SIG-M5 treated with dmso at 0.1 percent for 504 hours (cell line): ENCODE data around the gene UNC45A.
"Not testable (repeated sequence)": the region's sequence is repeated elsewhere in the genome, so short reads cannot be mapped to it uniquely, and the experiment has no call there.

ENCODE experiments used
- DNase-seq: peaks from one replicate; lab custom pipeline; 2025; ENCODE audit not compliant: unreplicated experiment; lab: John Stamatoyannopoulos, UW

UNC45A gene

DNA sequence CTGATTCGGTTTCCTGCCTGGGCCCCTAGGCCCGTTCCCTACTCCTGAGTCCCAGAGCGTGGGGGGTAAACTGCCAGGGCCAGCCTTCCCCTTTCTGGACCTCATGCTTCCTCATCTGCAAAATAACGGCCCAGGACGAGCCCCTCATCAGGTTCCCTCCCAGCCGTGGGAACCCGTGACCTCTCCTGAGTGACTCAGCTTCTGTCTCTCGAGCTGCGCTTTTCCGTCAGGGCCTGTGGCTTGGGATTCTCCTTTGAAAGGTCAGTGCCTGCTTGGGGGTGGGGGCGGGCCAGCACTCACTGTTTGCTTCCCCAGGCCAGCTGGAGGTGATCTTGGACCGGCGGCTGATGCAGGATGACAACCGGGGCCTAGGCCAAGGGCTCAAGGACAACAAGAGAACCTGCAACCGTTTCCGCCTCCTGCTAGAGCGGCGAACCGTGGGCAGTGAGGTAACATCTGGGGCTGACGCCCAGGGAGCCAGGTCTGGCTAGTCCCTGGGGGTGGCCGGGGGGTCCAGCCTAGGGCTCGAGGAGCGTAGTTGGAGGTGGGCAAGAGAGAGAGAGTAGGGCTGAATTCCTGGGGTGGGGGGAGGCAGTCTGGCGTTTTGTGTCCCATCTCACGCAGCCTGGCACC is 19.2 kb upstream of the UNC45A start:
- DNase-seq = peak; percentile 75

DNA sequence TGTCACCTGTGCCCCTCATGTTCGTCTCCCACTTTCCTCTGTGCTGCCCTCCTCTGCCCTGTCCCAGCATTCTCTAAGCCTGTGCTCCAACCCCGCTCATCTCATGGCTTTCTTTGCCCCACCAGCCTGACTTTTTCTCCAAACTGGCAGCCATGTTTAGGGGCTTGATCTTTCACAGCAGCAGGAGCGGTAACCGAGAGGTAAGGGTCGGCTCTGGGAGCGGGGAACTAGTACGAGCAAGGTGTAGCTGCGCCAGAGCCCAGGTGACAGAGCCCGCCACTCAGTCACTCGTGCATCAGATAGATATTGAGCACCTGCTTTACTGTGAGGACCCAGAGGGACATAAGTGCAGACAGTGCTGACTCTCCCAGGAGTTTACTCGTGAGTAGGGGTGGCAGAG is 18.6 kb upstream of the UNC45A start:
- DNase-seq = no peak

DNA sequence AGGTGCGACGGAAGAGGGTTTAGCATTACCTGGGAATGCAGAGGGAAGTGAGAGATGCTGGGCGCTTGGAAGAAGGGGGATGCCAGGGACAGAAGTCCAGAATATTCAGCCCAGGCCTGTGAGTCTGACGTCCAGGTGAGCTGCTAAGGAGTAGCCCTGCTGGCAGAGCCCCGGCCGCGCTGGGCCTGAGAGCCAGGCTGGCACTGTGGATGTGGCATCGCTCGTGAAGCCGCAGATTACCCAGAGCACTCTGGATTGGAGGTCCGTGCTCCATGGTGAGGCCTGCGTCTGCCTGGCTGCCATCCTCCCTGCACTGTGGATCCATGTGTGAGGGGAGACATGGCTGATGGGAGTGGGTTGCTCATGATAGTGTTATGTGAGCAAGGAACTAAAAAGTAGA is 17.5 kb upstream of the UNC45A start:
- DNase-seq = no peak

DNA sequence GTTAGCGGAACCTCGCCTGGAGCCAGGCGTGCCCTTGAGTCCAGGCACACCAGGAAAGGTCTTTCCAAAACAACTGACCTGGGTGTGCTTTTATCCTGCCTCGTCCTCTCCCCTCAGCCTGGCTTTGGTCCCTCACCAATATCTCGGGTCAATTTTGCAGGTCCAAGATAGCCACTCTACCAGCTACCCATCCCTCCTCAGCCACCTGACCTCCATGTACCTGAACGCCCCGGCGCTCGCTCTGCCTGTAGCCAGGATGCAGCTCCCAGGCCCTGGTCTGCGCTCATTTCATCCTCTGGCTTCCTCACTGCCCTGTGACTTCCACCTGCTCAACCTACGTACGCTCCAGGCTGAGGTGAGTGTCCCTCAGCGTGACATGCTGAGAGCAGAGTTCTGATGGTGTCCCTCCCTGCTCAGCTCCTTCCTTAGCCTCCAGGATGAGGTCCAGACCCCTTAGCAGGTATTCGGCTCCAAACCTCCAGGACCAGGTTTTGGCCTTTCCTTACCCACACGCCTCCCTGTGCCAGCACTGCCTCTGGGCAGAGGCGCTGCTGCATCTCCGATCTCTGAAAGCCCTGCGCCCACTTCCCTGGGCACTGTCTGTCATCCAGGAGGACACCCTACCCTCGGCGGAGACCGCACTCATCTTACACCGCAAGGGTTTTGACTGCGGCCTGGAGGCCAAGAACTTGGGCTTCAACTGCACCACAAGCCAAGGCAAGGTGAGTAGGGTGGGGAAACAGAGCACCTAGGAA is 16.9 kb upstream of the UNC45A start:
- no peak for DNase-seq

DNA sequence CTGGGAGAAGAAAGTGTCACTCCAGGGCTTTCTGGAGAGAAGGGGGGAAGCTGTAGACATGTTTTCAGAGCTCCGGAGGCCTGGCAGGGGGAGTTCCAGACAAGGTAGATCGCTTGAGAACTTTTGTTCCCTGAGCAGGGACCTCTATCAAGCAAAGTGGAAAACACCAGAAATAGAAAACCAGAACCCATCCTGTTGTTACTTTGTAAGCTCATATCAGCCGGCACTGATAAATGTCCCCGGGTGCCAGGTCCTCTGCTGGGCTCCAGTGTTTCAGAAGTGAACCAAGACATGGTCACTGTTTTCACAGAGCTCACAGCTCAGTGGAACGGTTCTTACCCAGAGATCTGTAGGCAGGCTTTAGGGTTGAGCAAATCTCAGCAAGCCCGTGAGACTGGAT is 16.2 kb upstream of the UNC45A start:
- DNase-seq = no peak

DNA sequence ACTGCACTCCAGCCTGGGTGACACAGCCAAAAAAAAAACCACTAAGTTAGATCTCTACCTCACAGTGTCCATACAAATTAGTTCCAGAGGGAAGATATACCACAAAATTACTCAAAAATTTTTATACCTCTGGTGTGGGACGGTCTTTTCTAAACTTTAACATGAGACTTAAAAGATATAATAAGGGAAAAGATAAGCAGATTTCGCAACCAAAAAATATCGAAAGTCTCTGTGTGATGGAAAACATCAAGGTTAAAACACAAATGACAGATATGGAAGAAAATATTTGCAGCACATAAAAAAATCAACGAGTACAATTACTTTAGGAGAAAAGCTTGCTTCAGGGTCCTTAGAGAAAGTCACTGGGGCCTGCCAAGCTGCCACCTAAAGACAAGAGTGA is 13.2 kb upstream of the UNC45A start:
- DNase-seq = no peak

DNA sequence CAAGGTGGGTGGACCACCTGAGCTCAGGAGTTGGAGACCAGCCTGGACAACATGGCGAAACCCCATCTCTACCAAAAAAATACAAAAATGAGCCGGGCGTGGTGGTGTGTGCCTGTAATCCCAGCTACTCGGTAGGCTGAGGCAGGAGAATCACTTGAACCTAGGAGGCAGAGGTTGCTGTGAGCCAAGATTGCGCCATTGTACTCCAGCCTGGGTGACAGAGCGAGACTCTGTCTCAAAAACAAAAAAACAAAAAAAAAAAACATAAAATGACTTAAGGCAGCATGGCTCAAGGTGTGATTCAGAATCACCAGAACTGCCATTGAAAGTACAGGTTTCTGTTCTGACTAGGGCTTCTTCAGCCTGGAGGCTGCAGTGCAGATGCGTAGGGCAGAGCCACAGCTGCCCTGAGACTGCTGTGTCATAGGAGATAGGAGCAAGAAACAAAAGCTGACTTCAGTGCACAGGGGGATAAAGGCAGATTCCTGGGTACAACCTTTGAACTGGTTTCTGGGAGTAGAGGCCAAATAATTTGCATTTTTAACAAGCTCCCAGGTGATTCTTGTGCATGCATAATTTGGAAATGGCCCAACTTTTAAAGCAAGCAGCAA is 12.3 kb upstream of the UNC45A start:
- not testable (repeated sequence) for DNase-seq

DNA sequence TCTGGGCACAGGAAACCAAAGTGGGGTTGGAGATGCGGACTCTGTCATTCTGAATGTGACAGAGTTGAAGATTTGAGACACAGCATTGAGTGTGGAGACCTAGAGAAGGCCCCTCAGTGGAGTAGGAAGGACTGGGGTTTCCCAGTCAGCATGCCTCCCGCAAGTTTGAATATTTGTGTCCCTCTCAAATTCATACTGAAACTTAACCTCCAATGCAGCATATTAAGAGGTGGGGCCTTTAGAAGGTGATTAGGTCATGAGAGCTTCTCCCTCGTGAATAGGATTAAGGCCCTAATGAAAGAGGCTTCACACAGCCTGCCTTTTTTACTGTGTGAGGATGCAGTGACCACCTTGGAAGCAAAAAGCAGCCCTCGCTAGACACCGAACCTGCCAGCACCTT is 10.7 kb upstream of the UNC45A start:
- DNase-seq = no peak

DNA sequence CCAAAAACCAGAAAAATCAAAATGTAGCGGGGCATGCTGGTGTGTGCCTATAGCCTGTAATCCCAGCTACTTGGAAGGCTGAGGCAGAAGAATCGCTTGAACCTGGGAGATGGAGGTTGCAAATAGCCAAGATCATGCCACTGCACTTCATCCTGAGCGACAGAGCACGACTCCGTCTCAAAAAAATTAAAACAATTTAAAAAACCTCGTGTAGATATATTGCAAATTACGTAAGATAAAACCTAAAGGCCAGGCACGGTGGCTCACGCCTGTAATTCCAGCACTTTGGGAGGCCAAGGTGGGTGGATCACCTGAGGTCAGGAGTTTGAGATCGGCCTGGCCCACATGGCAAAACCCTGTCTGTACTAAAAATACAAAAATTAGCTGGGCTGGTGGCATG is 8.3 kb upstream of the UNC45A start:
- DNase-seq = not testable (repeated sequence)

DNA sequence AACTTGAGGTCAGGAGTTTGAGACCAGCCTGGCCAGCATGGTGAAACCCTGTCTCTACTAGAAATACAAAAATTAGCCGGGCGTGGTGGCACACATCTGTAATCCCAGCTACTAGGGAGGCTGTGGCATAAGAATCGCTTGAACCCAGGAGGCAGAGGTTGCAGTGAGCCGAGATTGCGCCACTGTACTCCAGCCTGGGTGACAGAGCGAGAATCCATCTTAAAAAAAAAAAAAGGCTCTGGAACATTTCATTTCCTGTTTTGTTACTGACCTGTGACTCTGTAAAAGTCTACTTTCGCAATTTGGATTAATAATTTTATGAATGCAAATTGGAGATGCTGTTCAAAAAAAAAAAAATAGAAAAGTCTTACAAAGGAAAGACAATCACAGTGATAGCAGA is 7.0 kb upstream of the UNC45A start:
- peak; percentile 22 for DNase-seq

DNA sequence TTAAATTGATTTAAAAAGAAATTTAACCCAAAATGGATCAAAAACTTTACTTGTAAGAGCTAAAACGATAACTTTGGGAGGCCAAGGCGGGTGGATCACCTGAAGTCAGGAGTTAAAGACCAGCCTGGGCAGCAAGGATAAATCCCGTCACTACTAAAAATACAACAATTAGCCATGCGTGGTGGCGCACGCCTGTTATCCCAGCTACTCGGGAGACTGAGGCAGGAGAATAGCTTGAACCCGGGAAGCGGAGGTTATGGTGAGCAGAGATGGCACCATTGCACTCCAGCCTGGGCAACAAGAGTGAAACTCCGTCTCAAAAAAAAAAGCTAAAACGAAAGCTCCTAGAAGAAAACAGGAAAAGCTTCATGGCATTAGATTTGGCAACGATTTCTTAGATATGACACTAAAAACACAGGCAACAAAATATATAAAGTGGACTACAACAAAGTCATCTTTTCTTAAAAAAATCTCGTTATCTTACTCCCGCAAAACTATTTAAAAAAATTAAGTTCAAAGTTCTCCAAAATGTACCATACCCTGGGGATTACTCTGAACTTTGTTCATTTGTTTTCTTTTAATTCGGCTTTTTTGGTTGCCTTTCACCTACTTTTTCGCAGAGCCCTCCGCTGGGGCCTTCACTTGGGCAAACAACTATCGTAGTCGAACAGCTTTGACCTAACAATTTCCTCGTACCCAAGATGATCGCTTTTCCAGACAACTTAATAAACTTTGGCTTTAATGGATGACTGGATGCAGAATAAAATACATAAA is 5.7 kb upstream of the UNC45A start:
- DNase-seq = no peak

DNA sequence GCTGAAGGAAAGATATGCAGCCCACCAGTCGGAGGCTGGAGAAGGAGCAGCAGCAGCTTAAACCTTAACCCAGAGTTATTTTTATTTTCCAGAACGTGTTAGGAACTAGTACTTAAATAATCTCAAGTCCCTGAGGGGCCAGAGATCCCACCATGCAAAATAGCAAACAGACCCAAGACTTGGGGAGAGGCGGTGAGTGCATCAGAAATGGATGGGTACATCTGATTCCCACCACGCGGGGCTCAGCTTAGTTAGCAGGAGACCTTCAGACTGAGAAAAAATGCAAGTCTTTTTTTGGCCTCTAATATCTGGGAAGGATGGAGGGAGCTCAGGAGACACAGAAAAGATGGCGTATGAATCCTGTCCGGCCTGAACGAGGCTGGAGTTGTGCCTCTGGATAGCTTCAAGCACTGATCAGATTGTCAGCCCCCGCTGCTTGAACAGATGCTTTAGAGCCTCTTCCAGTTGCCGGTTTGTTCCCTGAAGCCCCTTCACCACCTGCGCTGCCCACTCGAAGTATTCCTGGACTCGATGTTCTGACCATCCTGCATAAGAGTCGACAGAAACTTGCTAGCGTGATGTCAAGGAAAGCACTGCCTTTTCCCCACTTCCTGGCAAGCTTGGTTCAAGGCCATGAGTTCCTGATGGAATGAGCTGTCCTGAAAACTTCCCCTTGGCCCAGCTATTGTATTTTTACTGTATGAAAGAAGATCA is 4.1 kb upstream of the UNC45A start:
- no peak for DNase-seq

DNA sequence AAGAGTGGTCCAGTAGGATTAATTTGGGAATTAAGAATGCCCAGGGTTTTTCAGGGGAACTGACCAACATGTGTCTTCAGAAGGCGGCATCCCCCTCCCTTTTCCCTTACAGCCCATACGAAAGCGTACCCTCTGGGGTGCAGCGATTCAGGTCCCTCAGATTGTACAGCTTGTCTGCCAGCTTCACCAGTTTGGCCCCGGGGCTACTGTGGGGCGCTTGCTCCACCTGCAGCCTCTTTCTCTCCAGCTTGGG is 3.6 kb upstream of the UNC45A start:
- no peak for DNase-seq

DNA sequence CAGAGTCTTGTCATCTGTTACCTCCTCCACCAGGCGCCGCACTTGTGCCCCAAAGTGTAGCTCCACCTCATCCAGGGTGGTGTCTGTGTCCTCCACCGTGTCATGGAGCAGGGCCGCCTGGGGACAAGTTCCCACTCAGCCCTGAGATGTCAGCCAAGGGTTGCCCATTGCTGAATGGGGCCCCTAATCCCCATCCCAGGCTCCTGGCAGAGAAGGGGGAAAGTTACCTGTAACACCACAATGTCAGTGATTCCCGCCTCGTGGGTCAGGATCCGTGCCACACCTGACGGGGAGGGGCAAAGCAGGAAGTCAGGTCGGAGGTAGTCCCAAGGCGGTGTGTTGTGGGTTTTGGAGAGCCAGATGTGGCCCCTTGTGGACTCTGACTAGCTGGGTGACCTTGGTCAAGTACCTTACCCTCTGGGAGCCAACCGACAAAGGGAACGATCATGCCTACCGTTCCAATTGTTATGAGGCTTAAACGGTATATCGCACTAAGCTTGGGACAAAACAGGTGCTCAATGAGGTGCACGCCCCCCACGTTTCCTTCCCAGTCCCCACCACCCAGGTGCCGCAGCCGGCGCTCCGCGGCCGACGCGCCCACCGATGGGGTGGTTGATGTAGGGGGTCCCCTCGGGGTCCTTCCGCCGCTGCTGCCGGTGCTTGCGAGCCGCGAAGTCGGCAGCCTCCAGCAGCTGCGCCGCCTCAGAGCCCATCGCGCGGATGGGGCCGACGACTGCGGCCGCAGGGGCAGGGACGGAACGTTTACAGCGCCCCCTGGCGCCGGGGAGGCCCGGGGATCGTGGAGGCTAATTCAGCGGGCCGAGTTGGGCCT is 3.0 kb upstream of the UNC45A start, which contains the start of gene HDDC3:
Gene HDDC3, minus strand, starts transcription at position 722 of the 832 bp plus-strand sequence. Its CDS starts 9 bp downstream, at position 713.
- peak; percentile 92 for DNase-seq

DNA sequence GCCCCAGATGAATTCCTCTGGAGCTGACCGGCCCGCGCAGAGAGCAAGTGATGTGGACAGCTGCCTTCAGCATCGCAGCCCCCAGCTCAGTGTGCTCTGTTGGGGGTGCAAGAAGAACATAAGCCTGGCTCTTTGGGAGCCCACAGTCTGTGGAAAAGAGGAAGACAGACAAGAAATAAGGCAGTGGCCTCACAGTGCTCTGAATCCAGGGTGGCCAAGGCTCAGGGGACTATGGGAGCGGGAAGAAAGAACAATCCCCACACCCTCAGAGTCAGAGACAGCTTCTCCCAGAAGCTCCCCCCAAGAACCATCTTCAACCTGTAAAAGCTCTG is 2.5 kb upstream of the UNC45A start:
- DNase-seq = no peak

DNA sequence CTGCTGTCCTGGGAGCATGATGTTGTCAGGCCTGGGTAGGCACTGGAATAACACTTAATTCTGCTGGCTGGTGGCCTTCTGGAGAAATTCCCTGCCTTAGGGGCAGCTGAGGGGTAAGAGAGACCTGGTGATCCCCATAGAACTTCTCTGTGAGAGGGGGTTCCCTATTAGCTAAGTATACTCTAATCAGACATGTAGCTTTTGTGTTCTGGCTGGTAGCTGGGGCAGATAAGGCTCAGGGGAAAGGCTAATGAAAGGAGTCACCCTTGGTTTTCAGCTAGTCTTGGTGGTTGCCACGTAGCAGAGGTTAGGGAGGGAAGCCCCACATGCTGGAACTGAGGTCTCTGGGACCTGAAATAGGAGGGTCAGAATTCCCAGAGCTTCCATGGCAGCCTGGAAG is 1.8 kb upstream of the UNC45A start:
- DNase-seq = no peak

DNA sequence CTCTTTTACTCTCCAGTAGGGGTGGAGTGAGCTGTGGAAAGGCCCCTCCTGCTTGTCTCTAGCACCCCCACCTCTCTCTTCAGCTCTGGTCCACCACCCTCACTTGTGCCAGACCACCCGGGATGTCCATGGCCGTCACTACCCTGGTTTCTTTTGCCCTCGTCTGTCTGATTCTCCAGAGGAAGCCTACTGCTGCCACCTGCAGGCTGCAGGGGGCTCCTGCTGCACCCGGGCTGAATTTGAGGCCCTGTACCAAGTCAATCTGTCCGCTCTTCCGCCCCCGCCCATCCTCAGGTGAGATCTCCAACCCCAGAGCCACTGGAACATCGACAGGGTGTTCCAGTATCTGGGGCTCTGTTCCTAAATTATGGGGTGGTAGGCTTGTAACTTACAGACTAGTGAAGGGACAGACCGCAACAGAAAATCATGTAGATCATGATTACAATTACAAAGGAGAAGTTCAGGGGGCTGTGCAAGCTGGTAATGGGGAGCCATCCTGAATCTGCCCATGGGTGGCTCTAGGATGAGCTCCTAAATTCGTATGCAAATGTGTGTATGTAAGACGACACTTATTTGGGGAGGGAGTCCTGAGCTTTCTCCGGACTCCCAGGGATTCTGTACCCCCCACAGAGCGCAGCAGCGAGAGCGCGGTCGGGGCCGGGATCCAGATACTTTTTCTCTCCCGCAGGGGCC is 683 bp upstream of the UNC45A start:
- peak; percentile 85 for DNase-seq

DNA sequence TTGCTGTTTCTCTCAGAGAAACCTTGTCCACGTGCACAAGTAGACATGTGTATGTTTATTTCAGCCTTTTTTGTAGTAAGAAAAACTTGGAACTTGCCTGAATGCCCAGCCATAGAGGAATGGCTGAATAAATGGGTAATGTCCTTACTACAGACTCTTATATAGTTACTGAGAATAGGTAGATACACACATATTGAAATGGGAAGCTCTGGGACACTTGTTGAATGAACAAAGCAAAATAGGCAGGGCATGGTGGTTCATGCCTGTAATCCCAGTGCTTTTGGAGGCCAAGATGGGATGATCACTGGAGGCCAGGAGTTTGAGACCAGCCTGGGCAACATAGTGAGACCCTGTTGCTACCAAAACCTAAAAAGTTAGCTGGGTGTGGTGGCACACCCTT is 1.7 kb downstream of the UNC45A start:
- DNase-seq = no peak

DNA sequence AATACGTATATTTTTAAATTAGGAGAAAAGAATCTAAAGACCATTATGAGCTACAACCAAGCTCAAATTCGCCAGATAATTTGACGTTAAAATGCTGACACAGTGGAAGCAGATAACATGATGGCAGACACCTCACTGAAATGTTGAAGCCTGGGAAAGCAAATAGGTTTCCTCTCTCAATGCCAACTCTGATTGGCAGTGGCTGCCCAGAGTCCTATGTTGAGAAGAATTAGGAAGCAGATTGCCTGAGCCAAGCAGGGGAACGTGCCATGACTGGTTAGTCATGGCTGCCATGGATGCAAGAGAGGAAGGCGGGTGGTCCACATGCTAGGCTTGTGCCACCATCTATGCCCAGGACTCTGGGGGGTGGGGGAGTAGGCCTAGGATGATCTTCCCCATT is 3.2 kb downstream of the UNC45A start:
- DNase-seq = no peak

DNA sequence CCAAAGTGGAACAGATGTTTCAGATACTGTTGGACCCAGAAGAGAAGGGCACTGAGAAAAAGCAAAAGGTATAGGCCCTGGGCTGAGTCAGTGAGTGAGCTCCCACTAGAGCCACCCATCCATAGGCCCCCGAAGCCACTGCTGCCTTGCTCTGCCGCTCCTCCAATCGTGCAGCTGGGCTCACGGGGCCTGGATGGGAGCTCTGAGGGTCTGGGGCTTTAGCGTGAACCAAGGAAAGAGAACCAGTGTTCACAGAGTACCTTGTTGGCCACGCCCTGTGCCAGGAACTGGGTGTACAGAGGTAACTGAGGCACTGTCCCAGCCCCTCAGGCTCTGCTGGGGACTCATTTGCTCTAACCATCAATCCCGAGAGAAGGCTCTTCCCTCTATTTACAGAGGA is 4.7 kb downstream of the UNC45A start:
- DNase-seq = no peak
